H9 (cell line): ENCODE results near the gene KIAA0825. TPM values are rescaled to one million over a fixed set of nuclear protein-coding genes. Genes with fewer than 3 reads are reported as not detected.

Experiments used
- DNase-seq: peaks from one replicate; pipeline ENCODE4 v3.0.0-alpha.2; 2017
- H2AFZ ChIP-seq: one replicate; pipeline ENCODE4 v1.6.1; 2013; ENCODE audit warnings: mild to moderate bottlenecking, low read length, control low read depth, moderate library complexity
- H2AK5ac ChIP-seq: 2 replicates; pipeline ENCODE4 v1.6.1; 2013; ENCODE audit warnings: low read length, control low read depth, mixed read lengths; ENCODE audit not compliant: insufficient read length
- H2BK120ac ChIP-seq: one replicate; pipeline ENCODE4 v1.6.1; 2013; ENCODE audit warnings: low read depth, mild to moderate bottlenecking, low read length, control low read depth, inconsistent platforms; ENCODE audit not compliant: poor library complexity, severe bottlenecking
- H2BK12ac ChIP-seq: 2 replicates; pipeline ENCODE4 v1.6.1; 2013; ENCODE audit warnings: low read length, control low read depth, mixed read lengths, low read depth; ENCODE audit not compliant: insufficient read length
- H2BK15ac ChIP-seq: 2 replicates; pipeline ENCODE4 v1.6.1; 2013; ENCODE audit warnings: low read depth, low read length, control low read depth
- H2BK20ac ChIP-seq: one replicate; pipeline ENCODE4 v1.6.1; 2013; ENCODE audit warnings: low read depth, mild to moderate bottlenecking, low read length, control low read depth, inconsistent platforms; ENCODE audit not compliant: poor library complexity, severe bottlenecking
- H2BK5ac ChIP-seq: 2 replicates; pipeline ENCODE4 v1.6.1; 2013; ENCODE audit warnings: low read length, control low read depth, mixed read lengths; ENCODE audit not compliant: insufficient read length
- H3K14ac ChIP-seq: 2 replicates; pipeline ENCODE4 v1.6.1; 2013; ENCODE audit warnings: low read length, control low read depth; ENCODE audit not compliant: insufficient read depth
- H3K18ac ChIP-seq: 2 replicates; pipeline ENCODE4 v1.6.1; 2013; ENCODE audit warnings: low read depth, mild to moderate bottlenecking, mixed read lengths, low read length, control low read depth; ENCODE audit not compliant: insufficient read length
- H3K23ac ChIP-seq: 2 replicates; pipeline ENCODE4 v1.6.1; 2013; ENCODE audit warnings: low read length, control low read depth, mixed read lengths, low read depth; ENCODE audit not compliant: insufficient read length
- H3K23me2 ChIP-seq: 2 replicates; pipeline ENCODE4 v1.6.1; 2013; ENCODE audit warnings: low read depth, mild to moderate bottlenecking, mixed read lengths, low read length, control low read depth; ENCODE audit not compliant: insufficient read length, poor library complexity, severe bottlenecking
- H3K27ac ChIP-seq: 2 replicates; pipeline ENCODE4 v1.5.1; 2013; ENCODE audit warnings: low read length, control low read depth, mixed read lengths, low read depth; ENCODE audit not compliant: insufficient read length
- H3K27me3 ChIP-seq: 2 replicates; pipeline ENCODE4 v1.6.1; 2013; ENCODE audit warnings: low read length, control low read depth, inconsistent platforms; ENCODE audit not compliant: insufficient read depth
- H3K4ac ChIP-seq: 2 replicates; pipeline ENCODE4 v1.6.1; 2013; ENCODE audit warnings: low read depth, mild to moderate bottlenecking, control low read depth, inconsistent platforms, low read length, moderate library complexity
- H3K4me1 ChIP-seq: 2 replicates; pipeline ENCODE4 v1.6.1; 2013; ENCODE audit warnings: low read length, control low read depth, inconsistent platforms; ENCODE audit not compliant: insufficient read depth
- H3K4me2 ChIP-seq: 2 replicates; pipeline ENCODE4 v1.6.1; 2013; ENCODE audit warnings: low read length, control low read depth, mixed read lengths; ENCODE audit not compliant: insufficient read length, insufficient read depth
- H3K56ac ChIP-seq: 2 replicates; pipeline ENCODE4 v1.6.1; 2013; ENCODE audit warnings: low read depth, mild to moderate bottlenecking, mixed read lengths, low read length, control low read depth; ENCODE audit not compliant: insufficient read length
- H3K79me1 ChIP-seq: 2 replicates; pipeline ENCODE4 v1.6.1; 2013; ENCODE audit warnings: low read depth, mild to moderate bottlenecking, moderate library complexity, low read length, control low read depth, inconsistent platforms; ENCODE audit not compliant: insufficient read depth, poor library complexity, severe bottlenecking
- H3K79me2 ChIP-seq: 2 replicates; pipeline ENCODE4 v1.6.1; 2013; ENCODE audit warnings: low read length, control low read depth, inconsistent platforms; ENCODE audit not compliant: insufficient read depth
- H3K9ac ChIP-seq: 2 replicates; pipeline ENCODE4 v1.6.1; 2013; ENCODE audit warnings: low read length, control low read depth, mixed read lengths; ENCODE audit not compliant: insufficient read length; ENCODE audit errors: extremely low read depth
- H3K9me3 ChIP-seq: one replicate; pipeline ENCODE4 v1.6.1; 2013; ENCODE audit warnings: low read depth, low read length, inconsistent platforms; ENCODE audit not compliant: control insufficient read depth
- H3T11ph ChIP-seq: one replicate; pipeline ENCODE4 v1.6.1; 2013; ENCODE audit warnings: mild to moderate bottlenecking, low read length, control low read depth, inconsistent platforms
- H4K20me1 ChIP-seq: one replicate; pipeline ENCODE4 v1.6.1; 2013; ENCODE audit not compliant: control insufficient read depth, insufficient read length, insufficient read depth
- H4K5ac ChIP-seq: 2 replicates; pipeline ENCODE4 v1.6.1; 2013; ENCODE audit warnings: low read depth, mild to moderate bottlenecking, mixed read lengths, low read length, control low read depth; ENCODE audit not compliant: insufficient read length
- H4K8ac ChIP-seq: replicated peaks from 2 replicates; pipeline ENCODE4 v1.6.1; 2013; ENCODE audit warnings: low read length, control low read depth, mixed read lengths, low read depth; ENCODE audit not compliant: insufficient read length
- H4K91ac ChIP-seq: 2 replicates; pipeline ENCODE4 v1.6.1; 2013; ENCODE audit warnings: low read depth, mild to moderate bottlenecking, moderate library complexity, mixed read lengths, low read length, control low read depth; ENCODE audit not compliant: insufficient read length
- H3K27ac Mint-ChIP-seq, 3 experiments: 2 replicates in 2 of 3; 3 replicates in 1 of 3; pipeline ENCODE4 v1.8.0; 2020 to 2021; ENCODE audit warnings: mixed read lengths in 3 of 3, mild to moderate bottlenecking in 1 of 3, moderate library complexity in 1 of 3
- H3K27me3 Mint-ChIP-seq: 2 replicates; pipeline ENCODE4 v1.8.0; 2021; ENCODE audit warnings: low read depth, mild to moderate bottlenecking, moderate library complexity, mixed read lengths
- H3K36me3 Mint-ChIP-seq, 3 experiments: 2 replicates in 2 of 3; 3 replicates in 1 of 3; pipeline ENCODE4 v1.8.0; 2020 to 2021; ENCODE audit warnings: low read depth in 3 of 3, mixed read lengths in 3 of 3; ENCODE audit not compliant: insufficient read depth in 1 of 3
- H3K4me1 Mint-ChIP-seq, 2 experiments: 2 replicates each; pipeline ENCODE4 v1.8.0; 2020; ENCODE audit warnings: mixed read lengths in 2 of 2
- H3K4me3 Mint-ChIP-seq, 2 experiments: 2 replicates in 1 of 2; 3 replicates in 1 of 2; pipeline ENCODE4 v1.8.0; 2020 to 2021; ENCODE audit warnings: mild to moderate bottlenecking in 2 of 2, mixed read lengths in 2 of 2, moderate library complexity in 1 of 2
- H3K9me3 Mint-ChIP-seq, 2 experiments: 2 replicates in 1 of 2; 3 replicates in 1 of 2; pipeline ENCODE4 v1.8.0; 2020; ENCODE audit warnings: mild to moderate bottlenecking in 2 of 2, mixed read lengths in 2 of 2, moderate library complexity in 1 of 2
- WGBS: extraction: QIAGEN DNeasy Blood & Tissue Kit; methylation state at CpG from one replicate; pipeline ENCODE4 v1.1.7; 2013; ENCODE audit warnings: missing lambda C conversion rate, low lambda C conversion rate, mixed read lengths; ENCODE audit not compliant: insufficient read length; ENCODE audit errors: extremely low coverage; 5-methylcytosine and 5-hydroxymethylcytosine counted together
- total RNA-seq: library from RNA; stranded (reverse); gene quantifications from 2 replicates; pipeline ENCODE4 v1.2.1, GENCODE V29; 2021
- TF ChIP-seq, protein P1 (sequence below): fragments of 200-600 bp; sonication (generic); conservative IDR thresholded peaks from 3 replicates; pipeline ENCODE4 v1.8.0; 2021; ENCODE audit warnings: antibody characterized with exemption, mild to moderate bottlenecking

KIAA0825 gene
- total RNA-seq, 1 experiment from 2014 or later: 1.8 TPM

DNA sequence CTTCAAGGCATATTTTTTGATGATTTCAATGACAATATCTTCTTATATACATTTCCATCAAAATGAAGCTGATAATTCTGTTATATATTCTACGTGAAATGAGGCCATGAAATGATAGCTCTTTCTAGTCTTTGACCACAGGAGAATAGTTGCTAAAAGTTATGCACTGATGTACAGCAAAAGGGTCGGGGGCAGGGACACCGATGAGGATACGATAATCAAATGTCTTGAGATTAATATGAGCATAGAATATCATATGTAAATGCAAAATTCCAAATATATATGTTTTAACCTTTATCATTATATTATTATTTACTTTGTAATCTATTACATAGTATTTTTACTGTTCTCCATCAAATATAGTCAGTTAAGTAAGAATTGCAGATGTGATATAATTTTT is 264.8 kb downstream of the KIAA0825 start:
- Histone ChIP-seq H2BK120ac (no peak overlapping the region), H2AK5ac (no peak overlapping the region), H3K79me2 (peaks cover 48% of the 10 kb centered on the region), H2BK5ac (no peak overlapping the region), H3K27me3 (no peaks in the 10 kb centered on the region), H2BK20ac (no peak overlapping the region), H4K8ac (no peak overlapping the region), H3K56ac (no peak overlapping the region), H3K14ac (no peak overlapping the region), H3K4me2 (no peak overlapping the region), H3K23me2 (no peaks in the 10 kb centered on the region), H3K4me1 (peaks cover 2% of the 10 kb centered on the region; the same call in 1 of the 2 replicates), H4K20me1 (no peaks in the 10 kb centered on the region), H3K79me1 (no peaks in the 10 kb centered on the region), H4K5ac (no peak overlapping the region), H3K18ac (no peak overlapping the region), H4K91ac (no peak overlapping the region), H3K9me3 (no peaks in the 10 kb centered on the region), H3T11ph (no peak overlapping the region), H3K27ac (no peak overlapping the region), H2AFZ (no peak overlapping the region), H2BK15ac (no peak overlapping the region), H3K9ac (no peak overlapping the region), H3K23ac (no peak overlapping the region), H3K4ac (no peak overlapping the region), H2BK12ac (no peak overlapping the region)
- H3K27me3 Mint-ChIP-seq: no peaks in the 10 kb centered on the region
- no peak overlapping the region for H3K4me3 Mint-ChIP-seq
- peaks cover 52 to 73% (median 72%) of the 10 kb centered on the region in 3 experiments for H3K36me3 Mint-ChIP-seq
- H3K9me3 Mint-ChIP-seq: peaks cover 31 to 41% of the 10 kb centered on the region in 2 experiments
- no peak for DNase-seq
- WGBS: no CpG with 5 or more reads among the region's 4 CpGs
- TF ChIP-seq, protein P1, sequence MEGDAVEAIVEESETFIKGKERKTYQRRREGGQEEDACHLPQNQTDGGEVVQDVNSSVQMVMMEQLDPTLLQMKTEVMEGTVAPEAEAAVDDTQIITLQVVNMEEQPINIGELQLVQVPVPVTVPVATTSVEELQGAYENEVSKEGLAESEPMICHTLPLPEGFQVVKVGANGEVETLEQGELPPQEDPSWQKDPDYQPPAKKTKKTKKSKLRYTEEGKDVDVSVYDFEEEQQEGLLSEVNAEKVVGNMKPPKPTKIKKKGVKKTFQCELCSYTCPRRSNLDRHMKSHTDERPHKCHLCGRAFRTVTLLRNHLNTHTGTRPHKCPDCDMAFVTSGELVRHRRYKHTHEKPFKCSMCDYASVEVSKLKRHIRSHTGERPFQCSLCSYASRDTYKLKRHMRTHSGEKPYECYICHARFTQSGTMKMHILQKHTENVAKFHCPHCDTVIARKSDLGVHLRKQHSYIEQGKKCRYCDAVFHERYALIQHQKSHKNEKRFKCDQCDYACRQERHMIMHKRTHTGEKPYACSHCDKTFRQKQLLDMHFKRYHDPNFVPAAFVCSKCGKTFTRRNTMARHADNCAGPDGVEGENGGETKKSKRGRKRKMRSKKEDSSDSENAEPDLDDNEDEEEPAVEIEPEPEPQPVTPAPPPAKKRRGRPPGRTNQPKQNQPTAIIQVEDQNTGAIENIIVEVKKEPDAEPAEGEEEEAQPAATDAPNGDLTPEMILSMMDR: no peak
- peaks cover 74 to 85% of the 10 kb centered on the region in 2 experiments for H3K4me1 Mint-ChIP-seq
- H3K27ac Mint-ChIP-seq: peak overlapping the region in 1 of 3 experiments; percentile 77; a peak in 3 of 7 replicates
